Upper lobe of left lung (tissue), 6 donors: Measurements from ENCODE around the gene TUBGCP2. TPM values are rescaled to one million over a fixed set of nuclear protein-coding genes. Genes with fewer than 3 reads are reported as not detected.

Experiments
- ATAC-seq, 2 donors: fragments of 200-7000 bp; cut with Tn5 transposase; one replicate each; pipeline ENCODE4 v1.9.1; 2022; ENCODE audit warnings: mild to moderate bottlenecking in 2 of 2, moderate library complexity in 2 of 2; ENCODE audit not compliant: low FRiP score in 2 of 2
- DNase-seq, 2 donors: peaks; one replicate each; pipeline ENCODE4 v3.0.0-alpha.2; 2019 to 2020
- H3K27ac ChIP-seq, 4 donors: fragments of 200-600 bp; sonication (generic); one replicate each; pipeline ENCODE4 v1.5.1; 2016 to 2019
- H3K27me3 ChIP-seq, 4 donors: fragments of 200-600 bp; sonication (generic); one replicate each; pipeline ENCODE4 v1.5.1; 2017 to 2019
- H3K36me3 ChIP-seq, 4 donors: fragments of 200-600 bp; sonication (generic); one replicate each; pipeline ENCODE4 v1.5.1; 2016 to 2019
- H3K4me1 ChIP-seq, 4 donors: fragments of 200-600 bp; sonication (generic); one replicate each; pipeline ENCODE4 v1.5.1; 2018 to 2019
- H3K4me3 ChIP-seq, 4 donors: fragments of 200-600 bp; sonication (generic); one replicate each; pipeline ENCODE4 v1.5.1; 2017 to 2019; ENCODE audit warnings: mild to moderate bottlenecking in 2 of 4, moderate library complexity in 1 of 4
- H3K9me3 ChIP-seq, 4 donors: fragments of 200-600 bp; sonication (generic); one replicate each; pipeline ENCODE4 v1.5.1; 2018 to 2019
- CTCF ChIP-seq, 6 experiments: fragments of 450-650 bp in 4 of 6; fragments of 200-600 bp in 2 of 6; sonication (generic) in 2 of 6; IDR thresholded peaks; one replicate each; pipeline ENCODE4 v1.5.1; 2016 to 2019; ENCODE audit warnings: antibody characterized with exemption in 6 of 6
- EP300 ChIP-seq, 4 donors: sonication (generic); formaldehyde crosslinking; IDR thresholded peaks; one replicate each; pipeline ENCODE4 v1.5.1; 2017; ENCODE audit warnings: antibody characterized with exemption in 4 of 4, control low read depth in 2 of 4
- POLR2A ChIP-seq, 4 donors: fragments of 450-650 bp; IDR thresholded peaks; one replicate each; pipeline ENCODE4 v1.5.1; 2016 to 2017; ENCODE audit warnings: antibody characterized with exemption in 4 of 4, mild to moderate bottlenecking in 2 of 4
- POLR2AphosphoS5 ChIP-seq, 2 donors: sonication (generic); formaldehyde crosslinking; IDR thresholded peaks; one replicate each; pipeline ENCODE4 v1.5.1; 2017; ENCODE audit warnings: antibody characterized with exemption in 2 of 2
- WGBS, 2 donors: methylation state at CpG; one replicate each; pipeline ENCODE4 v1.1.5; 2017 to 2018; 5-methylcytosine and 5-hydroxymethylcytosine counted together
- total RNA-seq, 6 donors: library from RNA; depleted of rRNA in 4 of 6; stranded (reverse); fragments of >200 nt in 4 of 6; gene quantifications; one replicate each; pipeline versions ENCODE4 v1.1.0 to v1.2.1, GENCODE V29; 2016 to 2021
- donor health status: DM: no; HTN: no; CAD: no; lungs with moderate emphysema.
- donor health status: DM: no; HTN: yes; CAD: no; lungs with severe emphysema.

Gene TUBGCP2
- total RNA-seq, 6 donors from 2014 or later = 41.7 to 106 (median 56.3) TPM

- no peak for TF ChIP-seq POLR2AphosphoS5 (IDR thresholded peaks at IDR 0.05)
- TF ChIP-seq EP300 (IDR thresholded peaks at IDR 0.05) = no peak
- no peak for TF ChIP-seq POLR2A (IDR thresholded peaks at IDR 0.05)
- TF ChIP-seq CTCF (IDR thresholded peaks at IDR 0.05) = no peak
- no peaks in the 10 kb centered on the region for H3K9me3 ChIP-seq
- peaks cover 23 to 35% (median 27%) of the 10 kb centered on the region in 4 donors for H3K4me1 ChIP-seq
- H3K27me3 ChIP-seq = no peaks in the 10 kb centered on the region
- no peak overlapping the region for H3K4me3 ChIP-seq
- DNase-seq = no peak
- ATAC-seq = no peak
- H3K36me3 ChIP-seq = peaks cover 17 to 47% (median 40%) of the 10 kb centered on the region in 4 donors
- WGBS, 2 donors = 92 to 98% methylated on average over 4 to 9 of the region's 10 CpGs
- H3K27ac ChIP-seq = no peak overlapping the region
Observed at GRCh38 chr10:133303206-133303605, 5.5 kb downstream of the TUBGCP2 start.

- Histone ChIP-seq H3K27ac (no peak overlapping the region), H3K27me3 (no peaks in the 10 kb centered on the region), H3K9me3 (no peaks in the 10 kb centered on the region), H3K4me1 (peaks cover 15 to 26% (median 21%) of the 10 kb centered on the region in 4 donors), H3K4me3 (no peak overlapping the region), H3K36me3 (peaks cover 25 to 57% (median 50%) of the 10 kb centered on the region in 4 donors)
- DNase-seq (no peak), ATAC-seq (peak in 1 of 2 donors; percentile 11)
- no peak for TF ChIP-seq POLR2AphosphoS5 (IDR thresholded peaks at IDR 0.05)
- TF ChIP-seq EP300 (IDR thresholded peaks at IDR 0.05) = no peak
- 96 to 99% methylated on average over 5 to 14 of the region's 14 CpGs for WGBS, 2 donors
Observed at GRCh38 chr10:133302230-133302629, 6.4 kb downstream of the TUBGCP2 start.

GRCh38 chr10:133299738-133300137, 8.9 kb downstream of the TUBGCP2 start:
- no peak for ATAC-seq
- Histone ChIP-seq H3K9me3 (no peaks in the 10 kb centered on the region), H3K27ac (no peak overlapping the region), H3K4me3 (no peak overlapping the region), H3K27me3 (no peaks in the 10 kb centered on the region), H3K36me3 (peaks cover 41 to 82% (median 74%) of the 10 kb centered on the region in 4 donors), H3K4me1 (peaks cover 0 to 6% (median 3%) of the 10 kb centered on the region in 4 donors)
- no peak for TF ChIP-seq POLR2AphosphoS5 (IDR thresholded peaks at IDR 0.05)
- TF ChIP-seq CTCF (IDR thresholded peaks at IDR 0.05) = no peak
- no peak for TF ChIP-seq EP300 (IDR thresholded peaks at IDR 0.05)
- TF ChIP-seq POLR2A (IDR thresholded peaks at IDR 0.05) = no peak
- no peak for DNase-seq
- WGBS, 2 donors = 95% methylated on average over 14 of the region's 14 CpGs

GRCh38 chr10:133299224-133299623, 9.4 kb downstream of the TUBGCP2 start:
- Histone ChIP-seq H3K27me3 (no peaks in the 10 kb centered on the region), H3K4me3 (no peak overlapping the region), H3K9me3 (no peaks in the 10 kb centered on the region), H3K27ac (no peak overlapping the region), H3K36me3 (peaks cover 41 to 87% (median 78%) of the 10 kb centered on the region in 4 donors), H3K4me1 (peaks cover 0 to 6% (median 3%) of the 10 kb centered on the region in 4 donors)
- ATAC-seq = no peak
- TF ChIP-seq EP300 (IDR thresholded peaks at IDR 0.05) (no peak), POLR2A (IDR thresholded peaks at IDR 0.05) (no peak), CTCF (IDR thresholded peaks at IDR 0.05) (no peak), POLR2AphosphoS5 (IDR thresholded peaks at IDR 0.05) (no peak)
- WGBS, 2 donors = 89 to 100% methylated on average over 6 to 10 of the region's 10 CpGs
- DNase-seq = peak in 1 of 2 donors; percentile 30

- TF ChIP-seq EP300 (IDR thresholded peaks at IDR 0.05) (no peak), POLR2A (IDR thresholded peaks at IDR 0.05) (no peak)
- Histone ChIP-seq H3K36me3 (peaks cover 44 to 92% (median 85%) of the 10 kb centered on the region in 4 donors), H3K27ac (no peak overlapping the region), H3K4me3 (no peak overlapping the region), H3K9me3 (no peaks in the 10 kb centered on the region), H3K27me3 (no peaks in the 10 kb centered on the region), H3K4me1 (peaks cover 0 to 10% (median 3%) of the 10 kb centered on the region in 4 donors)
- ATAC-seq (no peak), DNase-seq (no peak)
- 92 to 97% methylated on average over 5 to 14 of the region's 14 CpGs for WGBS, 2 donors
Observed at GRCh38 chr10:133298466-133298865, 10.2 kb downstream of the TUBGCP2 start.

- Histone ChIP-seq H3K4me3 (no peak overlapping the region), H3K36me3 (peaks cover 44 to 98% (median 93%) of the 10 kb centered on the region in 4 donors), H3K4me1 (peaks cover 0 to 11% (median 4%) of the 10 kb centered on the region in 4 donors), H3K9me3 (no peaks in the 10 kb centered on the region), H3K27me3 (no peaks in the 10 kb centered on the region), H3K27ac (no peak overlapping the region)
- ATAC-seq (no peak), DNase-seq (peak in 1 of 2 donors; percentile 33)
- WGBS, 2 donors = 93 to 97% methylated on average over 9 to 10 of the region's 10 CpGs
- TF ChIP-seq CTCF (IDR thresholded peaks at IDR 0.05) = no peak
- TF ChIP-seq EP300 (IDR thresholded peaks at IDR 0.05) = no peak
- no peak for TF ChIP-seq POLR2A (IDR thresholded peaks at IDR 0.05)
- TF ChIP-seq POLR2AphosphoS5 (IDR thresholded peaks at IDR 0.05) = no peak
Observed at GRCh38 chr10:133297504-133297903, 11.2 kb downstream of the TUBGCP2 start.
